ENCODE results near the gene NFX1. TPM values are rescaled to one million over a fixed set of nuclear protein-coding genes. Genes with fewer than 3 reads are reported as not detected.

NFX1 gene
- total and polyA plus RNA-seq, 4 donors: 13.7 to 27.9 (median 14.6) TPM

GRCh38 chr9:33285502-33285901, 4.8 kb upstream of the NFX1 start:
- no peak overlapping the region for H3K9ac ChIP-seq (ENCODE audit: low read depth in 1 of 2, low read length in 2 of 2)
- no peak overlapping the region for H3K4me3 ChIP-seq (ENCODE audit: low read depth in 1 of 3, low read length in 3 of 3)
- H3K4me1 ChIP-seq (ENCODE audit: control insufficient read depth in 4 of 4, insufficient read depth in 4 of 4, low read length in 3 of 4): peaks cover 4 to 14% (median 6%) of the 10 kb centered on the region in 4 donors
- no peak overlapping the region for H3K27ac ChIP-seq (ENCODE audit: low read depth in 1 of 2, low read length in 2 of 2)
- H3K27me3 ChIP-seq (ENCODE audit: control insufficient read depth in 4 of 4, insufficient read depth in 4 of 4, low read length in 3 of 4): no peaks in the 10 kb centered on the region
- TF ChIP-seq, protein P1, sequence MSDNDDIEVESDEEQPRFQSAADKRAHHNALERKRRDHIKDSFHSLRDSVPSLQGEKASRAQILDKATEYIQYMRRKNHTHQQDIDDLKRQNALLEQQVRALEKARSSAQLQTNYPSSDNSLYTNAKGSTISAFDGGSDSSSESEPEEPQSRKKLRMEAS (IDR thresholded peaks at IDR 0.05): no peak
- no peak for TF ChIP-seq FOXA1 (IDR thresholded peaks at IDR 0.05)
- TF ChIP-seq HNF4G (IDR thresholded peaks at IDR 0.05): no peak
- no peak for TF ChIP-seq JUND (IDR thresholded peaks at IDR 0.05)
- TF ChIP-seq, protein P2, sequence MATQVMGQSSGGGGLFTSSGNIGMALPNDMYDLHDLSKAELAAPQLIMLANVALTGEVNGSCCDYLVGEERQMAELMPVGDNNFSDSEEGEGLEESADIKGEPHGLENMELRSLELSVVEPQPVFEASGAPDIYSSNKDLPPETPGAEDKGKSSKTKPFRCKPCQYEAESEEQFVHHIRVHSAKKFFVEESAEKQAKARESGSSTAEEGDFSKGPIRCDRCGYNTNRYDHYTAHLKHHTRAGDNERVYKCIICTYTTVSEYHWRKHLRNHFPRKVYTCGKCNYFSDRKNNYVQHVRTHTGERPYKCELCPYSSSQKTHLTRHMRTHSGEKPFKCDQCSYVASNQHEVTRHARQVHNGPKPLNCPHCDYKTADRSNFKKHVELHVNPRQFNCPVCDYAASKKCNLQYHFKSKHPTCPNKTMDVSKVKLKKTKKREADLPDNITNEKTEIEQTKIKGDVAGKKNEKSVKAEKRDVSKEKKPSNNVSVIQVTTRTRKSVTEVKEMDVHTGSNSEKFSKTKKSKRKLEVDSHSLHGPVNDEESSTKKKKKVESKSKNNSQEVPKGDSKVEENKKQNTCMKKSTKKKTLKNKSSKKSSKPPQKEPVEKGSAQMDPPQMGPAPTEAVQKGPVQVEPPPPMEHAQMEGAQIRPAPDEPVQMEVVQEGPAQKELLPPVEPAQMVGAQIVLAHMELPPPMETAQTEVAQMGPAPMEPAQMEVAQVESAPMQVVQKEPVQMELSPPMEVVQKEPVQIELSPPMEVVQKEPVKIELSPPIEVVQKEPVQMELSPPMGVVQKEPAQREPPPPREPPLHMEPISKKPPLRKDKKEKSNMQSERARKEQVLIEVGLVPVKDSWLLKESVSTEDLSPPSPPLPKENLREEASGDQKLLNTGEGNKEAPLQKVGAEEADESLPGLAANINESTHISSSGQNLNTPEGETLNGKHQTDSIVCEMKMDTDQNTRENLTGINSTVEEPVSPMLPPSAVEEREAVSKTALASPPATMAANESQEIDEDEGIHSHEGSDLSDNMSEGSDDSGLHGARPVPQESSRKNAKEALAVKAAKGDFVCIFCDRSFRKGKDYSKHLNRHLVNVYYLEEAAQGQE (IDR thresholded peaks at IDR 0.05): no peak
- no peak for TF ChIP-seq YY1 (IDR thresholded peaks at IDR 0.05)
- no peak for TF ChIP-seq ATF3 (IDR thresholded peaks at IDR 0.05)
- no peak for TF ChIP-seq NR2F2 (IDR thresholded peaks at IDR 0.05)
- TF ChIP-seq, protein P3, sequence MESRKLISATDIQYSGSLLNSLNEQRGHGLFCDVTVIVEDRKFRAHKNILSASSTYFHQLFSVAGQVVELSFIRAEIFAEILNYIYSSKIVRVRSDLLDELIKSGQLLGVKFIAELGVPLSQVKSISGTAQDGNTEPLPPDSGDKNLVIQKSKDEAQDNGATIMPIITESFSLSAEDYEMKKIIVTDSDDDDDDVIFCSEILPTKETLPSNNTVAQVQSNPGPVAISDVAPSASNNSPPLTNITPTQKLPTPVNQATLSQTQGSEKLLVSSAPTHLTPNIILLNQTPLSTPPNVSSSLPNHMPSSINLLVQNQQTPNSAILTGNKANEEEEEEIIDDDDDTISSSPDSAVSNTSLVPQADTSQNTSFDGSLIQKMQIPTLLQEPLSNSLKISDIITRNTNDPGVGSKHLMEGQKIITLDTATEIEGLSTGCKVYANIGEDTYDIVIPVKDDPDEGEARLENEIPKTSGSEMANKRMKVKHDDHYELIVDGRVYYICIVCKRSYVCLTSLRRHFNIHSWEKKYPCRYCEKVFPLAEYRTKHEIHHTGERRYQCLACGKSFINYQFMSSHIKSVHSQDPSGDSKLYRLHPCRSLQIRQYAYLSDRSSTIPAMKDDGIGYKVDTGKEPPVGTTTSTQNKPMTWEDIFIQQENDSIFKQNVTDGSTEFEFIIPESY (IDR thresholded peaks at IDR 0.05): no peak
- no peak for TF ChIP-seq SP1 (IDR thresholded peaks at IDR 0.05)
- no peak for TF ChIP-seq RXRA (IDR thresholded peaks at IDR 0.05)
- no peak for TF ChIP-seq RAD21 (IDR thresholded peaks at IDR 0.05)
- no peak for TF ChIP-seq TAF1 (conservative IDR thresholded peaks at IDR 0.05)
- no peak for TF ChIP-seq GABPA (IDR thresholded peaks at IDR 0.05 in 1 of 2, conservative IDR thresholded peaks at IDR 0.05 in 1 of 2)
- no peak for TF ChIP-seq FOXA2 (IDR thresholded peaks at IDR 0.05)
- no peak for TF ChIP-seq EGR1 (IDR thresholded peaks at IDR 0.05; ENCODE audit: low read depth in 2 of 2)
- no peak for TF ChIP-seq CTCF (IDR thresholded peaks at IDR 0.05; ENCODE audit: low read depth, low read length, missing input control)
- no peaks in the 10 kb centered on the region for H3K9me3 ChIP-seq (ENCODE audit: control insufficient read depth in 4 of 4, low read length in 3 of 4)
- 73% methylated on average over 5 of the region's 5 CpGs for WGBS
- DNase-seq (ENCODE audit: low spot score): no peak
- H3K36me3 ChIP-seq (ENCODE audit: control insufficient read depth in 4 of 4, insufficient read depth in 3 of 4, low read depth in 1 of 4, low read length in 3 of 4): peaks cover 0 to 22% (median 21%) of the 10 kb centered on the region in 4 donors

All from liver (tissue), 9 donors.